HepG2 (cell line): ENCODE measurements around the gene SELENOH. TPM values are rescaled to one million over a fixed set of nuclear protein-coding genes. Genes with fewer than 3 reads are reported as not detected.

Experiments used
- BCL6 ChIP-seq: IDR thresholded peaks from 2 replicates; pipeline ENCODE4 v1.6.1; 2016; ENCODE audit warnings: missing genetic modification reagents, missing compliant biosample characterization
- CBFB ChIP-seq: sonication (generic); formaldehyde crosslinking; IDR thresholded peaks from 2 replicates; pipeline ENCODE4 v1.4.0; 2020; ENCODE audit warnings: missing genetic modification reagents
- CREM ChIP-seq, 2 experiments: sonication (generic) in 1 of 2; formaldehyde crosslinking in 1 of 2; IDR thresholded peaks; 2 replicates each; pipeline versions ENCODE4 v1.4.0 to v1.6.1; 2016 to 2020; ENCODE audit warnings: antibody characterized with exemption in 1 of 2, mild to moderate bottlenecking in 1 of 2, missing genetic modification reagents in 1 of 2
- ETV5 ChIP-seq: IDR thresholded peaks from 2 replicates; pipeline ENCODE4 v1.6.1; 2018; ENCODE audit warnings: missing biosample characterization, missing genetic modification reagents, inconsistent platforms, borderline replicate concordance
- FOXA3 ChIP-seq: IDR thresholded peaks from 2 replicates; pipeline ENCODE4 v1.6.1; 2016; ENCODE audit warnings: missing genetic modification reagents, missing compliant biosample characterization
- GABPB1 ChIP-seq: IDR thresholded peaks from 2 replicates; pipeline ENCODE4 v1.6.1; 2016; ENCODE audit warnings: mild to moderate bottlenecking, missing genetic modification reagents, moderate library complexity, missing compliant biosample characterization
- GATAD2A ChIP-seq: IDR thresholded peaks from 2 replicates; pipeline ENCODE4 v1.6.1; 2016
- HHEX ChIP-seq: IDR thresholded peaks from 2 replicates; pipeline ENCODE4 v1.6.1; 2016; ENCODE audit warnings: control low read depth
- KDM2A ChIP-seq: sonication (generic); formaldehyde crosslinking; IDR thresholded peaks from 2 replicates; pipeline ENCODE4 v1.4.0; 2020; ENCODE audit warnings: low read depth, missing genetic modification reagents, borderline replicate concordance
- KLF16 ChIP-seq, 2 experiments: sonication (generic) in 1 of 2; formaldehyde crosslinking in 1 of 2; IDR thresholded peaks; 2 replicates each; pipeline versions ENCODE4 v1.6.1 to v1.8.0; 2016 to 2023; ENCODE audit warnings: missing genetic modification reagents in 2 of 2, missing compliant biosample characterization in 1 of 2
- MEIS1 ChIP-seq: sonication (generic); formaldehyde crosslinking; IDR thresholded peaks from 2 replicates; pipeline ENCODE4 v1.9.0; 2021; ENCODE audit warnings: mild to moderate bottlenecking, missing genetic modification reagents, moderate library complexity, borderline replicate concordance
- PHF5A ChIP-seq: IDR thresholded peaks from one replicate; pipeline ENCODE4 v1.6.1; 2018; ENCODE audit warnings: low read depth, missing genetic modification reagents; ENCODE audit not compliant: unreplicated experiment
- RERE ChIP-seq: IDR thresholded peaks from 2 replicates; pipeline ENCODE4 v1.6.1; 2016; ENCODE audit warnings: low read depth, missing genetic modification reagents, missing compliant biosample characterization
- SKI ChIP-seq: fragments of 450-650 bp; IDR thresholded peaks from one replicate; pipeline ENCODE4 v1.6.1; 2018; ENCODE audit warnings: mild to moderate bottlenecking; ENCODE audit not compliant: partially characterized antibody
- TFE3 ChIP-seq: IDR thresholded peaks from 2 replicates; pipeline ENCODE4 v1.6.1; 2016
- ZNF292 ChIP-seq: sonication (generic); formaldehyde crosslinking; IDR thresholded peaks from 2 replicates; pipeline ENCODE4 v1.8.1; 2022; ENCODE audit warnings: mild to moderate bottlenecking, low read depth, missing genetic modification reagents, borderline replicate concordance
- ZNF34 ChIP-seq: sonication (generic); formaldehyde crosslinking; IDR thresholded peaks from 2 replicates; pipeline ENCODE4 v1.4.0; 2020; ENCODE audit warnings: mild to moderate bottlenecking, missing genetic modification reagents, borderline replicate concordance
- ZNF687 ChIP-seq: sonication (generic); formaldehyde crosslinking; IDR thresholded peaks from 2 replicates; pipeline ENCODE4 v1.5.1; 2020; ENCODE audit warnings: mild to moderate bottlenecking, missing genetic modification reagents, moderate library complexity
- polyA plus RNA-seq, 8 experiments: library from polyadenylated mRNA; depleted of rRNA in 3 of 8; stranded (reverse) in 7 of 8; unstranded in 1 of 8; fragments of >200 nt; fragmentation: Illumina TruSeq in 4 of 8; extraction: Trizol in 4 of 8; gene quantifications; 2 replicates each; pipeline versions ENCODE4 v1.2.1 to v1.2.3, GENCODE V29; 2011 to 2016; ENCODE audit warnings: low read depth in 4 of 8, missing spikeins in 1 of 8, mixed read lengths in 1 of 8; ENCODE audit not compliant: insufficient read depth in 1 of 8
- total RNA-seq, 5 experiments: library from RNA; depleted of rRNA; stranded (reverse); fragments of >200 nt; fragmentation: Illumina TruSeq; extraction: Trizol; gene quantifications; 2 replicates each; pipeline ENCODE4 v1.2.3, GENCODE V29; 2016; ENCODE audit warnings: low read depth in 1 of 5

SELENOH gene
- total and polyA plus RNA-seq, 2 of the 13 experiments (the other 11 are each of a cell fraction or from before 2014, with no cell fraction given): 27.2 to 77.4 TPM

DNA sequence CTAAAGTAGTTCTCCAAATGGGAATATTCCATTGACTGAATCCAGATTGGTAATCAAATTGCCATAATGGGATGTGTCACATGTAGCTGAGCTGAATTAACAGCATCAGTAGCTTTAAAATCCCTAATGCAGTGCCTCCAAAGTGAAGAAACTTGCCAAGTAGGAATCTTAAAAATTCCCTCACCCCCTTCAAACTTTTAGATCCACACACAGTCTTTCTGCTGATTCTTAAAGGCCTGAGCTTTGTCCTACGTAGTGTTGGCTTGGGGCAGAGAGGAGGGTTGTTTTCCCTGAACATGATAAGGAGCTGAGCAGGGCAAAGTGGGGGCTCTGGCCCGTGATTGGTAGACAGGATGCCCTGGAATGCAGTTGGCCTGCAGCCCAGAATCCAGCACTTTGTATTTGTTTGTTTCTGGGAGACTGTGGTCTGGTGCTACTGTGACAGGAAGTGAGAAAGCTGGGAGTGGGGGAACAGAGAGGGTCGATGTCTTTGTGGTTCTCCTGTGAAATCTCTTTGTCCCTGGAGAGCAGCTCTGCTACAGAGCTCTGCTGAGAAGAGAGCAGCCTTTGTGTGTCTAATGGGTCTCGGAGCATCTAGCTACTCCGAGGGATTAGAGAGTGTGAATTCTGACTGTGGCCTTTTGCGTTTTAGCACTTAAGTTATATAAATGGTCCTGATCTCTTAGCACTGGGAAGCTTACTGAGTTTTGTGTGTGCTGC lies 37.2 kb downstream of the SELENOH start (continued):
- TF ChIP-seq ZNF292 (peak; percentile 69; the same call in 1 of the 2 replicates), GABPB1 (CRISPR knock-in tag) (peak; percentile 66), SKI (peak; percentile 77), PHF5A (peak; percentile 73), ZNF34 (CRISPR knock-in tag) (0 out of 2 replicates have a peak, but pooled peaks have one; percentile 30), ETV5 (CRISPR knock-in tag) (peak; percentile 98), TFE3 (CRISPR knock-in tag) (peak; percentile 47), MEIS1 (CRISPR knock-in tag) (0 out of 2 replicates have a peak, but pooled peaks have one; percentile 37), BCL6 (CRISPR knock-in tag) (peak; percentile 97), ZNF687 (peak; percentile 32; the same call in 1 of the 2 replicates), GATAD2A (CRISPR knock-in tag) (peak; percentile 94), RERE (CRISPR knock-in tag) (peak; percentile 60; the same call in 1 of the 2 replicates), HHEX (CRISPR knock-in tag) (peak; percentile 48; the same call in 1 of the 2 replicates), KDM2A (peak; percentile 16; the same call in 1 of the 2 replicates), CREM (IDR thresholded peaks at IDR 0.05) (peak; percentile 88), CREM (CRISPR knock-in tag; IDR thresholded peaks at IDR 0.05) (no peak), KLF16 (CRISPR knock-in tag; IDR thresholded peaks at IDR 0.05) (peak in 1 of 2 experiments; percentile 33; a peak in 1 of 4 replicates), CBFB (CRISPR knock-in tag) (peak; percentile 68), FOXA3 (CRISPR knock-in tag) (peak; percentile 82; the same call in 1 of the 2 replicates)
